ENCODE results near the gene ANKLE1.
"Not testable (repeated sequence)": the region's sequence is repeated elsewhere in the genome, so short reads cannot be mapped to it uniquely, and the experiment has no call there.

ANKLE1 gene

GRCh38 chr19:17248011-17248776, 33.5 kb upstream of the ANKLE1 start:
- peak; percentile 80 to 92 for DNase-seq

- peak in 1 of 2 experiments; percentile 28 for DNase-seq
Observed at GRCh38 chr19:17249887-17250548, 31.7 kb upstream of the ANKLE1 start.

GRCh38 chr19:17254636-17255035, 27.1 kb upstream of the ANKLE1 start:
- no peak for DNase-seq

GRCh38 chr19:17255150-17255621, 26.5 kb upstream of the ANKLE1 start:
- DNase-seq: no peak

GRCh38 chr19:17256130-17256529, 25.6 kb upstream of the ANKLE1 start:
- DNase-seq: no peak

- DNase-seq: no peak
Observed at GRCh38 chr19:17259118-17259780, 22.5 kb upstream of the ANKLE1 start.

GRCh38 chr19:17259934-17260333, 21.8 kb upstream of the ANKLE1 start:
- no peak for DNase-seq

GRCh38 chr19:17260842-17261325, 20.8 kb upstream of the ANKLE1 start:
- peak; percentile 96 for DNase-seq

GRCh38 chr19:17262557-17262956, 19.1 kb upstream of the ANKLE1 start:
- DNase-seq: no peak

GRCh38 chr19:17263712-17264640, 17.7 kb upstream of the ANKLE1 start:
- no peak for DNase-seq

GRCh38 chr19:17264641-17264979, 17.1 kb upstream of the ANKLE1 start, which contains the start of gene USHBP1:
Gene USHBP1 (minus strand): TSS chr19:17264745. CDS start chr19:17264299, 446 bp downstream.
- DNase-seq: no peak

GRCh38 chr19:17266026-17266425, 15.7 kb upstream of the ANKLE1 start:
- no peak for DNase-seq

- no peak for DNase-seq
Observed at GRCh38 chr19:17266589-17266974, 15.1 kb upstream of the ANKLE1 start.

- peak; percentile 100 for DNase-seq
Observed at GRCh38 chr19:17266975-17267788, 14.5 kb upstream of the ANKLE1 start, which contains the start of gene BABAM1. Gene BABAM1 (plus strand): TSS chr19:17267443. CDS start chr19:17268807, 1,364 bp downstream.

- no peak for DNase-seq
Observed at GRCh38 chr19:17268754-17269153, 12.9 kb upstream of the ANKLE1 start.

- not testable (repeated sequence) for DNase-seq
Observed at GRCh38 chr19:17274892-17275291, 6.8 kb upstream of the ANKLE1 start.

GRCh38 chr19:17275441-17276175, 6.1 kb upstream of the ANKLE1 start:
- DNase-seq: no peak

GRCh38 chr19:17279436-17279835, 2.3 kb upstream of the ANKLE1 start:
- DNase-seq: no peak

GRCh38 chr19:17282488-17283125, 906 bp downstream of the ANKLE1 start:
- peak; percentile 74 to 91 for DNase-seq

- no peak for DNase-seq
Observed at GRCh38 chr19:17283504-17283996, 1.8 kb downstream of the ANKLE1 start.
